ENCODE measurements around the gene KLHL21.
"Not testable (repeated sequence)": the region's sequence is repeated elsewhere in the genome, so short reads cannot be mapped to it uniquely, and the experiment has no call there.

The KLHL21 gene

GRCh38 chr1:6599991-6600390 is 2.7 kb downstream of the KLHL21 start:
- DNase-seq (ENCODE audit: low spot score): not testable (repeated sequence)

GRCh38 chr1:6599141-6599975 is 3.3 kb downstream of the KLHL21 start:
- no peak for DNase-seq (ENCODE audit: low spot score)

- no peak for DNase-seq (ENCODE audit: low spot score)
Observed at GRCh38 chr1:6597777-6598131, 4.9 kb downstream of the KLHL21 start.

GRCh38 chr1:6596886-6597776 is 5.5 kb downstream of the KLHL21 start:
- no peak for DNase-seq (ENCODE audit: low spot score)

GRCh38 chr1:6596351-6596750 is 6.3 kb downstream of the KLHL21 start:
- no peak for DNase-seq (ENCODE audit: low spot score)

- DNase-seq (ENCODE audit: low spot score): no peak
Observed at GRCh38 chr1:6594977-6595740, 7.5 kb downstream of the KLHL21 start.

GRCh38 chr1:6593810-6594209 is 8.9 kb downstream of the KLHL21 start:
- DNase-seq (ENCODE audit: low spot score): no peak

- no peak for DNase-seq (ENCODE audit: low spot score)
Observed at GRCh38 chr1:6592865-6593593, 9.6 kb downstream of the KLHL21 start.

- DNase-seq (ENCODE audit: low spot score): no peak
Observed at GRCh38 chr1:6592441-6592840, 10.2 kb downstream of the KLHL21 start.

GRCh38 chr1:6591644-6592043 is 11.0 kb downstream of the KLHL21 start:
- no peak for DNase-seq (ENCODE audit: low spot score)

GRCh38 chr1:6591222-6591621 is 11.4 kb downstream of the KLHL21 start:
- no peak for DNase-seq (ENCODE audit: low spot score)

GRCh38 chr1:6590046-6590445 is 12.6 kb downstream of the KLHL21 start:
- DNase-seq (ENCODE audit: low spot score): no peak

- no peak for DNase-seq (ENCODE audit: low spot score)
Observed at GRCh38 chr1:6588893-6589520, 13.7 kb downstream of the KLHL21 start.

- no peak for DNase-seq (ENCODE audit: low spot score)
Observed at GRCh38 chr1:6588128-6588892, 14.4 kb downstream of the KLHL21 start.

- no peak for DNase-seq (ENCODE audit: low spot score)
Observed at GRCh38 chr1:6587261-6588005, 15.2 kb downstream of the KLHL21 start.

- peak; percentile 4 for DNase-seq (ENCODE audit: low spot score)
Observed at GRCh38 chr1:6586404-6586816, 16.3 kb downstream of the KLHL21 start.

GRCh38 chr1:6585841-6586240 is 16.8 kb downstream of the KLHL21 start:
- peak; percentile 2 for DNase-seq (ENCODE audit: low spot score)

- DNase-seq (ENCODE audit: low spot score): peak; percentile 4
Observed at GRCh38 chr1:6585081-6585722, 17.5 kb downstream of the KLHL21 start.
